PC-3 (cell line): ENCODE measurements around the gene NDUFAF8. TPM values are rescaled to one million over a fixed set of nuclear protein-coding genes. Genes with fewer than 3 reads are reported as not detected.

Source experiments
- ATAC-seq: fragments of 200-7000 bp; cut with Tn5 transposase; 2 replicates; pipeline ENCODE4 v1.9.1; 2020; ENCODE audit warnings: mild to moderate bottlenecking, moderate library complexity
- BruUV-seq: library from RNA; stranded (reverse); fragments of 400-500 nt; replicated peaks from 2 replicates; lab custom pipeline; 2021; lab: Mats Ljungman, UMichigan
- CTCF ChIA-PET: fragments of 300-600 bp; sonication (Branson Sonifier 250); formaldehyde crosslinking; loops from one replicate; lab custom pipeline; 2022; ENCODE audit warnings: antibody characterized with exemption; lab: Charles Lee
- POLR2A ChIA-PET: fragments of 300-600 bp; sonication (Branson Sonifier 250); formaldehyde crosslinking; loops from one replicate; lab custom pipeline; 2022; ENCODE audit warnings: antibody characterized with exemption; ENCODE audit not compliant: unreplicated experiment; lab: Charles Lee
- DNase-seq: peaks from one replicate; pipeline ENCODE4 v3.0.0-alpha.2; 2015
- H2AFZ ChIP-seq: fragments of 300-600 bp; sonication (generic); 2 replicates; pipeline ENCODE4 v1.6.0; 2016; ENCODE audit warnings: antibody characterized with exemption, low read length
- H3F3A ChIP-seq: fragments of 300-600 bp; sonication (generic); one replicate; pipeline ENCODE4 v1.6.0; 2017; ENCODE audit warnings: antibody characterized with exemption, low read length, control low read depth, mild to moderate bottlenecking; ENCODE audit not compliant: unreplicated experiment
- H3K27ac ChIP-seq: fragments of 300-600 bp; sonication (generic); 2 replicates; pipeline ENCODE4 v1.5.1; 2016; ENCODE audit warnings: mild to moderate bottlenecking, low read length
- H3K27me3 ChIP-seq: fragments of 300-600 bp; sonication (generic); 2 replicates; pipeline ENCODE4 v1.6.1; 2016; ENCODE audit warnings: low read length, mixed read lengths
- H3K36me3 ChIP-seq: fragments of 300-600 bp; sonication (generic); 2 replicates; pipeline ENCODE4 v1.6.1; 2016; ENCODE audit warnings: low read depth, mixed run types, low read length, mixed read lengths
- H3K4me1 ChIP-seq: fragments of 300-600 bp; sonication (generic); 2 replicates; pipeline ENCODE4 v1.5.1; 2016; ENCODE audit warnings: low read length; ENCODE audit not compliant: insufficient read depth
- H3K4me2 ChIP-seq: fragments of 300-600 bp; sonication (generic); 2 replicates; pipeline ENCODE4 v1.6.0; 2016; ENCODE audit warnings: low read length
- H3K4me3 ChIP-seq: fragments of 300-600 bp; sonication (generic); 2 replicates; pipeline ENCODE4 v1.5.1; 2016; ENCODE audit warnings: mild to moderate bottlenecking, low read length, mixed read lengths
- H3K79me2 ChIP-seq: fragments of 300-600 bp; sonication (generic); 2 replicates; pipeline ENCODE4 v1.6.1; 2017; ENCODE audit warnings: low read length, mixed read lengths
- H3K9ac ChIP-seq: fragments of 300-600 bp; sonication (generic); 2 replicates; pipeline ENCODE4 v1.6.0; 2016; ENCODE audit warnings: mild to moderate bottlenecking, low read length
- H3K9me2 ChIP-seq: fragments of 300-600 bp; sonication (generic); replicated peaks from 2 replicates; pipeline ENCODE4 v1.6.1; 2016; ENCODE audit warnings: mixed run types, low read length, mixed read lengths
- H3K9me3 ChIP-seq: fragments of 300-600 bp; sonication (generic); 2 replicates; pipeline ENCODE4 v1.6.1; 2016; ENCODE audit warnings: low read length, mixed read lengths
- H4K20me1 ChIP-seq: fragments of 300-600 bp; sonication (generic); 2 replicates; pipeline ENCODE4 v1.6.1; 2016; ENCODE audit warnings: low read length, mixed read lengths
- EZH2 ChIP-seq: fragments of 300-600 bp; sonication (generic); IDR thresholded peaks from one replicate; pipeline ENCODE4 v1.6.1; 2017; ENCODE audit warnings: antibody characterized with exemption, mild to moderate bottlenecking, low read length; ENCODE audit not compliant: unreplicated experiment
- EZH2phosphoT487 ChIP-seq: fragments of 300-600 bp; sonication (generic); IDR thresholded peaks from 2 replicates; pipeline ENCODE4 v1.6.1; 2018; ENCODE audit warnings: mild to moderate bottlenecking, antibody characterized with exemption, low read length, borderline replicate concordance
- intact Hi-C: fragments of 100-400 bp; cut with micrococcal nuclease; formaldehyde crosslinking; loops from 2 replicates; pipeline ENCODE4 v1.9.0; 2023
- total RNA-seq: library from RNA; depleted of rRNA; stranded (reverse); fragments of >200 nt; gene quantifications from 2 replicates; pipeline ENCODE4 v1.2.3, GENCODE V29; 2014
- TF ChIP-seq, protein P1 (sequence below): fragments of 300-600 bp; sonication (generic); conservative IDR thresholded peaks from 2 replicates; pipeline ENCODE4 v1.5.1; 2017; ENCODE audit warnings: antibody characterized with exemption, low read depth, mild to moderate bottlenecking, low read length

The NDUFAF8 gene
- total RNA-seq, 1 experiment from 2014 or later = 125 TPM

DNA sequence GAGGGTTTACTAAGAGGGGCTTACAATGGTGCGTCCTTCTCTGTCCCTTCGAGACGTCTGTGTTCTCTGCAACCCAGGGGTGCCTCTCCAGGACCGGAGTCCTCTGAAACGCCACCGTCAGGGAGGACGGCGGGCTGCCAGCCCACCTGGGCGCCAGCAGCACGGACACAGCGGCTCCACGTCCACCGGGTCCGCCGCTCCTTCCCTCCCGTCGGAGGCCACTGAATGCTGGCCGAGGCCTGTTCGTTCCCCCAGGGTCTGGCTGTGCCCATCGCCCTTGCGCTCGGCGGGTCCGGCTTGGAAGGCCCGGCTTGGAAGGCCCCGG is 666 bp upstream of the NDUFAF8 start:
- Histone ChIP-seq H3K27ac (no peak overlapping the region), H3K79me2 (peaks cover 45% of the 10 kb centered on the region), H3K36me3 (no peaks in the 10 kb centered on the region; the same call in 1 of the 2 replicates), H3K4me3 (peak overlapping the region; percentile 77), H3K4me1 (peaks cover 18% of the 10 kb centered on the region; the same call in 1 of the 2 replicates), H3K9me3 (no peaks in the 10 kb centered on the region), H2AFZ (peak overlapping the region; percentile 79), H3K4me2 (peak overlapping the region; percentile 90), H3F3A (no peaks in the 10 kb centered on the region), H3K9me2 (no peaks in the 10 kb centered on the region), H3K27me3 (no peaks in the 10 kb centered on the region), H3K9ac (peak overlapping the region; percentile 80), H4K20me1 (no peaks in the 10 kb centered on the region)
- POLR2A ChIA-PET = interaction anchor here (0.5 to 1.0 kb wide), 4 partner anchors 15 to 183 kb away, joined by 3 to 4 read pairs (median 3); partner anchors contain the start of gene SLC38A10
- BruUV-seq = no TSS peak
- intact Hi-C loops = loop anchor here (1.0 kb wide), 1 partner anchor 15 kb away; no protein-coding TSS in a partner anchor
- CTCF ChIA-PET = interaction anchor here (0.8 to 1.0 kb wide), 2 partner anchors 16 to 246 kb away, joined by 3 read pairs; partner anchors contain the start of gene CEP131
- no peak for TF ChIP-seq EZH2
- no peak for TF ChIP-seq EZH2phosphoT487
- TF ChIP-seq, protein P1, sequence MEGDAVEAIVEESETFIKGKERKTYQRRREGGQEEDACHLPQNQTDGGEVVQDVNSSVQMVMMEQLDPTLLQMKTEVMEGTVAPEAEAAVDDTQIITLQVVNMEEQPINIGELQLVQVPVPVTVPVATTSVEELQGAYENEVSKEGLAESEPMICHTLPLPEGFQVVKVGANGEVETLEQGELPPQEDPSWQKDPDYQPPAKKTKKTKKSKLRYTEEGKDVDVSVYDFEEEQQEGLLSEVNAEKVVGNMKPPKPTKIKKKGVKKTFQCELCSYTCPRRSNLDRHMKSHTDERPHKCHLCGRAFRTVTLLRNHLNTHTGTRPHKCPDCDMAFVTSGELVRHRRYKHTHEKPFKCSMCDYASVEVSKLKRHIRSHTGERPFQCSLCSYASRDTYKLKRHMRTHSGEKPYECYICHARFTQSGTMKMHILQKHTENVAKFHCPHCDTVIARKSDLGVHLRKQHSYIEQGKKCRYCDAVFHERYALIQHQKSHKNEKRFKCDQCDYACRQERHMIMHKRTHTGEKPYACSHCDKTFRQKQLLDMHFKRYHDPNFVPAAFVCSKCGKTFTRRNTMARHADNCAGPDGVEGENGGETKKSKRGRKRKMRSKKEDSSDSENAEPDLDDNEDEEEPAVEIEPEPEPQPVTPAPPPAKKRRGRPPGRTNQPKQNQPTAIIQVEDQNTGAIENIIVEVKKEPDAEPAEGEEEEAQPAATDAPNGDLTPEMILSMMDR = no peak
- ATAC-seq (peak; percentile 0; the same call in 1 of the 2 replicates), DNase-seq (no peak)

DNA sequence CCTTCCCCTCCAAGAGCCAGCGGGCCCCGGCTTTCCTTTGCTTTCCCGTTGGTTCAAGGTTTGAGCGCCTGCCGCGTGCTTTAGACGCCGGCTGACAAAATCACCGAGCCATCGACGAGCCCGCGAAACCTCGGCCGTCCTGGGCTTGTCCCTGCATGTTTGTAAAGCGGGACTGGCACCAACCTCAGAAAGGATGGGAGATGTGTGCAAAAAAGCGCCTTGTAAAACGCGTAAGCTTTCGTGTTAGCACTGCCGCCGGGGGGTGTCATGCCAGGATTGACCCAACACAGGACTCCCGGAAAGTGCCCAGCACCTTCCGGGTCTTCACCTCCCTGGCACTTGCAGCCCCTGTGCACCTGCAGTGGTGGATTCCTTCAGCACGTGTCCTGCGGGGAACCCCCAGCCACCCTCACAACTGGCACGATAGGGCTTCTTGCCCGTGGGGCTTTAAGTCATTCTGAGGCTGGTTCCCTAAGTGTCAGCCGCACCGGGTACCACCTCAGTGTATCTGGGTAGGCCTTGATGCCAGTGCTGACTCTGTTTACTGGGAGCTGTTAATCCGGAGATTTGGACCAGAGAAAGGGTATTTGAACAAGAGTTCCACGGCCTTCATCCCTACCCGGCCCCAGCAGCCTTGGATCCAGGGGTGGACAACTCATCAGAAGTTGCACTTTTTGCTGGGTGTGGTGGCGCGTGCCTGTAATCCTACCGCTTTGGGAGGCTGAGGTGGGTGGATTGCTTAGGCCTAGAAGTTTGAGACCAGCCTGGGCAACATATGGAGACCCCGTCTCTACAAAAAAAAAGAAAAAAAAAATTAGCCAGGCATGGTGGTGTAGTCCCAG is 817 bp downstream of the NDUFAF8 start:
- no peaks in the 10 kb centered on the region for H3K9me3 ChIP-seq
- peak overlapping the region; percentile 89 for H3K9ac ChIP-seq
- no peaks in the 10 kb centered on the region for H3K27me3 ChIP-seq
- ATAC-seq = 0 out of 2 replicates have a peak, but pooled peaks have one; percentile 1
- peak overlapping the region; percentile 77 for H3K4me3 ChIP-seq
- DNase-seq = peak; percentile 22
- BruUV-seq = TSS peak; percentile 50
- no peaks in the 10 kb centered on the region for H4K20me1 ChIP-seq
- no peaks in the 10 kb centered on the region for H3K9me2 ChIP-seq
- peaks cover 18% of the 10 kb centered on the region; the same call in 1 of the 2 replicates for H3K4me1 ChIP-seq
- H3K79me2 ChIP-seq = peaks cover 45% of the 10 kb centered on the region
- ChIA-PET POLR2A (interaction anchor here (1.0 kb wide), 1 partner anchor 17 kb away, joined by 3 read pairs; no protein-coding TSS in a partner anchor), CTCF (interaction anchor here (0.6 to 1.0 kb wide), 2 partner anchors 63 to 245 kb away, joined by 3 read pairs; no protein-coding TSS in a partner anchor)
- H3F3A ChIP-seq = no peaks in the 10 kb centered on the region
- no peaks in the 10 kb centered on the region; the same call in 1 of the 2 replicates for H3K36me3 ChIP-seq
- intact Hi-C loops = no loop called here
- no peak for TF ChIP-seq EZH2phosphoT487
- TF ChIP-seq, protein P1 = no peak
- TF ChIP-seq EZH2 = no peak
- H3K27ac ChIP-seq = peak overlapping the region; percentile 19
- H2AFZ ChIP-seq = peak overlapping the region; percentile 25; the same call in 1 of the 2 replicates
- H3K4me2 ChIP-seq = peak overlapping the region; percentile 97
